ENCODE results near the gene PSME3. TPM values are rescaled to one million over a fixed set of nuclear protein-coding genes. Genes with fewer than 3 reads are reported as not detected.

The PSME3 gene
- total RNA-seq, 4 donors from 2014 or later = 78.3 to 119 (median 85.4) TPM

- no peak for DNase-seq
- 85 to 87% methylated on average over 1 of the region's 1 CpG for WGBS, 2 donors
- H3K27ac ChIP-seq = no peak overlapping the region
- intact Hi-C loops (cut with DNase I) = no loop called here
- no peaks in the 10 kb centered on the region for H3K9me3 ChIP-seq
- H3K27me3 ChIP-seq = no peaks in the 10 kb centered on the region
- peaks cover 0 to 8% of the 10 kb centered on the region in 2 donors for H3K4me1 ChIP-seq
- no peak overlapping the region for H3K4me3 ChIP-seq (replicated peaks in 1 of 3)
- peaks cover 50 to 52% of the 10 kb centered on the region in 2 donors for H3K36me3 ChIP-seq
- TF ChIP-seq POLR2A (IDR thresholded peaks at IDR 0.05) = no peak
Measured at GRCh38 chr17:42817866-42818265, 15.3 kb upstream of the PSME3 start.

DNA sequence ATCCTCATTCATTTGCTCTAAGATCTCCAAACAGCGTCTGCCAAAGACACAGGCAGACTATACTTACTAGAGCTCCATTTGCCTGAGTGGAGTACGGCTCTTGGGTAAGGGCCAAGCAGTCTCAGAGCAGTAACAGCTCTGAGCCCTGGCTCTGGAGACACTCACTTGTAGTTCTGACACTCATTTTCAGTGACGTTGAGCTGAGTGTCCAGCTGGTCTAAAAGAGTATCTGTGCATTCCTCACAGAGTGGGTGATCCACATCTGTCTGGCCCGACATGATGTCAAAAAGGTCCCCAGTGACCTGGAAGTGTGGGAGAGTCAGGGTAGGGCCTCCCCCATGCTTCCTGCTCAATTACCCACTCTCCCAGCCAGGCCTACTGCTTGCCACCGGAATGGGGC lies 14.8 kb upstream of the PSME3 start:
- intact Hi-C loops (cut with DNase I) = no loop called here
- no peak overlapping the region for H3K4me3 ChIP-seq (replicated peaks in 1 of 3)
- H3K4me1 ChIP-seq = peaks cover 4 to 13% of the 10 kb centered on the region in 2 donors
- WGBS, 2 donors = 84 to 94% methylated on average over 4 to 5 of the region's 5 CpGs
- no peak for DNase-seq
- no peaks in the 10 kb centered on the region for H3K9me3 ChIP-seq
- TF ChIP-seq POLR2A (IDR thresholded peaks at IDR 0.05) = no peak
- TF ChIP-seq, protein P1, sequence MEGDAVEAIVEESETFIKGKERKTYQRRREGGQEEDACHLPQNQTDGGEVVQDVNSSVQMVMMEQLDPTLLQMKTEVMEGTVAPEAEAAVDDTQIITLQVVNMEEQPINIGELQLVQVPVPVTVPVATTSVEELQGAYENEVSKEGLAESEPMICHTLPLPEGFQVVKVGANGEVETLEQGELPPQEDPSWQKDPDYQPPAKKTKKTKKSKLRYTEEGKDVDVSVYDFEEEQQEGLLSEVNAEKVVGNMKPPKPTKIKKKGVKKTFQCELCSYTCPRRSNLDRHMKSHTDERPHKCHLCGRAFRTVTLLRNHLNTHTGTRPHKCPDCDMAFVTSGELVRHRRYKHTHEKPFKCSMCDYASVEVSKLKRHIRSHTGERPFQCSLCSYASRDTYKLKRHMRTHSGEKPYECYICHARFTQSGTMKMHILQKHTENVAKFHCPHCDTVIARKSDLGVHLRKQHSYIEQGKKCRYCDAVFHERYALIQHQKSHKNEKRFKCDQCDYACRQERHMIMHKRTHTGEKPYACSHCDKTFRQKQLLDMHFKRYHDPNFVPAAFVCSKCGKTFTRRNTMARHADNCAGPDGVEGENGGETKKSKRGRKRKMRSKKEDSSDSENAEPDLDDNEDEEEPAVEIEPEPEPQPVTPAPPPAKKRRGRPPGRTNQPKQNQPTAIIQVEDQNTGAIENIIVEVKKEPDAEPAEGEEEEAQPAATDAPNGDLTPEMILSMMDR (IDR thresholded peaks at IDR 0.05) = no peak
- H3K27me3 ChIP-seq = no peaks in the 10 kb centered on the region
- no peak overlapping the region for H3K27ac ChIP-seq
- peaks cover 45 to 52% of the 10 kb centered on the region in 2 donors for H3K36me3 ChIP-seq

GRCh38 chr17:42819939-42820535 lies 13.2 kb upstream of the PSME3 start:
- DNase-seq = peak; percentile 35 to 39
- intact Hi-C loops (cut with DNase I) = loop anchor here (10.0 kb wide), 1 partner anchor 85 kb away; no protein-coding TSS in a partner anchor
- no peak overlapping the region for H3K4me3 ChIP-seq (replicated peaks in 1 of 3)
- peaks cover 4 to 18% of the 10 kb centered on the region in 2 donors for H3K4me1 ChIP-seq
- H3K9me3 ChIP-seq = no peaks in the 10 kb centered on the region
- H3K27ac ChIP-seq = no peak overlapping the region
- H3K36me3 ChIP-seq = peaks cover 41 to 45% of the 10 kb centered on the region in 2 donors
- 24 to 32% methylated on average over 2 of the region's 2 CpGs for WGBS, 2 donors
- H3K27me3 ChIP-seq = no peaks in the 10 kb centered on the region
- TF ChIP-seq, protein P1 (IDR thresholded peaks at IDR 0.05) = peak; percentile 11 to 54 (median 32)
- TF ChIP-seq POLR2A (IDR thresholded peaks at IDR 0.05) = no peak

- Histone ChIP-seq H3K27me3 (no peaks in the 10 kb centered on the region), H3K27ac (no peak overlapping the region), H3K9me3 (no peaks in the 10 kb centered on the region), H3K36me3 (peaks cover 33 to 36% of the 10 kb centered on the region in 2 donors), H3K4me1 (peaks cover 4 to 14% of the 10 kb centered on the region in 2 donors), H3K4me3 (replicated peaks in 1 of 3) (no peak overlapping the region)
- DNase-seq = no peak
- WGBS, 2 donors = 95 to 97% methylated on average over 7 of the region's 7 CpGs
- intact Hi-C loops (cut with DNase I) = loop anchor here (10.0 kb wide), 1 partner anchor 86 kb away; no protein-coding TSS in a partner anchor
- TF ChIP-seq POLR2A (IDR thresholded peaks at IDR 0.05) = no peak
- TF ChIP-seq, protein P1 (IDR thresholded peaks at IDR 0.05) = no peak
Measured at GRCh38 chr17:42821176-42821575, 12.0 kb upstream of the PSME3 start.

GRCh38 chr17:42827472-42827871 lies 5.7 kb upstream of the PSME3 start:
- intact Hi-C loops (cut with DNase I) = loop anchor here (10.0 kb wide), 1 partner anchor 93 kb away; no protein-coding TSS in a partner anchor
- WGBS, 2 donors = 88 to 90% methylated on average over 1 of the region's 1 CpG

More at GRCh38 chr17:42827472-42827871, 5.7 kb upstream of the PSME3 start:
- Histone ChIP-seq H3K4me1 (peaks cover 8 to 19% of the 10 kb centered on the region in 2 donors), H3K36me3 (no peaks in the 10 kb centered on the region), H3K27me3 (no peaks in the 10 kb centered on the region), H3K27ac (no peak overlapping the region), H3K9me3 (no peaks in the 10 kb centered on the region), H3K4me3 (replicated peaks in 1 of 3) (no peak overlapping the region)
- TF ChIP-seq, protein P1 (IDR thresholded peaks at IDR 0.05) = no peak
- no peak for TF ChIP-seq POLR2A (IDR thresholded peaks at IDR 0.05)
- no peak for DNase-seq
